ENCODE data around the gene INPP4B. TPM values are rescaled to one million over a fixed set of nuclear protein-coding genes. Genes with fewer than 3 reads are reported as not detected.

Gene INPP4B
- total RNA-seq (ENCODE audit: insufficient read depth, low replicate concordance): 78.7 TPM

- peak; percentile 68 for DNase-seq (ENCODE audit: low spot score)
These were observed at the start of gene INPP4B for GRCh38 chr4:142846108-142846728. Gene INPP4B, minus strand, starts transcription at chr4:142846301.

- no peak for DNase-seq (ENCODE audit: low spot score)
These were observed 46.9 kb upstream of the INPP4B start for GRCh38 chr4:142893012-142893411.

GRCh38 chr4:142886566-142886965, 40.5 kb upstream of the INPP4B start:
- DNase-seq (ENCODE audit: low spot score): no peak

GRCh38 chr4:142883040-142883832, 37.1 kb upstream of the INPP4B start:
- DNase-seq (ENCODE audit: low spot score): peak; percentile 1

GRCh38 chr4:142882159-142882558, 36.1 kb upstream of the INPP4B start:
- no peak for DNase-seq (ENCODE audit: low spot score)

GRCh38 chr4:142881331-142881730, 35.2 kb upstream of the INPP4B start:
- DNase-seq (ENCODE audit: low spot score): no peak

- DNase-seq (ENCODE audit: low spot score): no peak
These were observed 29.0 kb upstream of the INPP4B start for GRCh38 chr4:142875117-142875516.

GRCh38 chr4:142874684-142875083, 28.6 kb upstream of the INPP4B start:
- no peak for DNase-seq (ENCODE audit: low spot score)

- no peak for DNase-seq (ENCODE audit: low spot score)
These were observed 20.6 kb upstream of the INPP4B start for GRCh38 chr4:142866685-142867084.

GRCh38 chr4:142861351-142861750, 15.2 kb upstream of the INPP4B start:
- no peak for DNase-seq (ENCODE audit: low spot score)

GRCh38 chr4:142858965-142859364, 12.9 kb upstream of the INPP4B start:
- no peak for DNase-seq (ENCODE audit: low spot score)

GRCh38 chr4:142858446-142858845, 12.3 kb upstream of the INPP4B start:
- DNase-seq (ENCODE audit: low spot score): no peak

- DNase-seq (ENCODE audit: low spot score): no peak
These were observed 10.5 kb upstream of the INPP4B start for GRCh38 chr4:142856576-142856975.

GRCh38 chr4:142850478-142850877, 4.4 kb upstream of the INPP4B start:
- DNase-seq (ENCODE audit: low spot score): no peak

- peak; percentile 18 for DNase-seq (ENCODE audit: low spot score)
These were observed 862 bp upstream of the INPP4B start for GRCh38 chr4:142846729-142847596.

- peak; percentile 14 for DNase-seq (ENCODE audit: low spot score)
These were observed 601 bp downstream of the INPP4B start for GRCh38 chr4:142845293-142846107.

- DNase-seq (ENCODE audit: low spot score): no peak
These were observed 1.3 kb downstream of the INPP4B start for GRCh38 chr4:142844782-142845181.

GRCh38 chr4:142840516-142841123, 5.5 kb downstream of the INPP4B start:
- peak; percentile 59 for DNase-seq (ENCODE audit: low spot score)

- DNase-seq (ENCODE audit: low spot score): no peak
These were observed 7.3 kb downstream of the INPP4B start for GRCh38 chr4:142838778-142839177.

- no peak for DNase-seq (ENCODE audit: low spot score)
These were observed 14.1 kb downstream of the INPP4B start for GRCh38 chr4:142832022-142832421.

Data from umbilical cord (tissue), 2 donors.